ENCODE measurements around the gene CANX. TPM values are rescaled to one million over a fixed set of nuclear protein-coding genes. Genes with fewer than 3 reads are reported as not detected.
A peak's percentile ranks its signal among the peaks of the same experiment; 100 is the strongest.

CANX gene
- total and polyA plus RNA-seq, 3 donors from 2014 or later, result 296 to 462 (median 351) TPM

DNA sequence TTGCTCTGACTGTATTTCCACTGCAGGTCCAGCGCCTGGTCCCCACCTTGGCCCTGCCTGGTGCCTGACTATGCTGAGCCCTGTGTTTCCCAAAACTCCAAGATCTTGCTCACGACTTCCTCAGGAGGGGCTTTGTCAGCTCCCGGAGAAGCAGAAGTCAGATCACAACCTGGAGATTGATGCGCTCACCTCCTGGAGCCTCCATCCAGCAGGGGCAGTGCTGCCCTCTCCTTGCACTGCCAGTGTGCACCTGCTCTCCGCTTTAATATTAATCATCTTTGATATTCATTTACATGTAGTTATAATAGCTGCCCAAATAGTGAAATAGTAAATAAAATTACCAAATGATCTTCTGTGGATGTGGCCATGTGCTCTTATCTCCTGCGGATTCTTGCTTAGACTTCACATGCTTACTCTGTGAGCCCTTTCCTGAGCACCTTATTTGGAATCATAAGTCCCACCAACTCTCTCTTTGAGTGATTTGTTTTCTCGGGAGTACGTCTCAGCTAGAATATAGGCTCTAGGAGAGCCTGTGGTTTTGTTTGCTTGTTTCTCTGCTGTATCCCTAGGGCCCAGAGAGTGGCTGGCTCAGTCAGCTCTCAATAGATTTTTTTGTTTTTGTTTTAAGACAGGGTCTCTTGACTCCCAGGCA, 51.2 kb downstream of the CANX start:
- 65 to 84% methylated on average over 7 to 8 of the region's 8 CpGs for WGBS, 2 donors
- no peaks in the 10 kb centered on the region for H3K36me3 ChIP-seq (ENCODE audit: low read depth, missing control alignments)
- H3K9me3 ChIP-seq, result no peaks in the 10 kb centered on the region
- TF ChIP-seq, protein P1, sequence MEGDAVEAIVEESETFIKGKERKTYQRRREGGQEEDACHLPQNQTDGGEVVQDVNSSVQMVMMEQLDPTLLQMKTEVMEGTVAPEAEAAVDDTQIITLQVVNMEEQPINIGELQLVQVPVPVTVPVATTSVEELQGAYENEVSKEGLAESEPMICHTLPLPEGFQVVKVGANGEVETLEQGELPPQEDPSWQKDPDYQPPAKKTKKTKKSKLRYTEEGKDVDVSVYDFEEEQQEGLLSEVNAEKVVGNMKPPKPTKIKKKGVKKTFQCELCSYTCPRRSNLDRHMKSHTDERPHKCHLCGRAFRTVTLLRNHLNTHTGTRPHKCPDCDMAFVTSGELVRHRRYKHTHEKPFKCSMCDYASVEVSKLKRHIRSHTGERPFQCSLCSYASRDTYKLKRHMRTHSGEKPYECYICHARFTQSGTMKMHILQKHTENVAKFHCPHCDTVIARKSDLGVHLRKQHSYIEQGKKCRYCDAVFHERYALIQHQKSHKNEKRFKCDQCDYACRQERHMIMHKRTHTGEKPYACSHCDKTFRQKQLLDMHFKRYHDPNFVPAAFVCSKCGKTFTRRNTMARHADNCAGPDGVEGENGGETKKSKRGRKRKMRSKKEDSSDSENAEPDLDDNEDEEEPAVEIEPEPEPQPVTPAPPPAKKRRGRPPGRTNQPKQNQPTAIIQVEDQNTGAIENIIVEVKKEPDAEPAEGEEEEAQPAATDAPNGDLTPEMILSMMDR (IDR thresholded peaks at IDR 0.05), result no peak
- no peak for TF ChIP-seq POLR2A (IDR thresholded peaks at IDR 0.05)
- peaks cover 8% of the 10 kb centered on the region for H3K4me1 ChIP-seq
- intact Hi-C loops (cut with DNase I; ENCODE audit: low total_unique reads), result no loop called here
- no peak overlapping the region for H3K4me3 ChIP-seq
- H3K27me3 ChIP-seq, result no peaks in the 10 kb centered on the region
- no peak overlapping the region for H3K27ac ChIP-seq
- no peak for DNase-seq

DNA sequence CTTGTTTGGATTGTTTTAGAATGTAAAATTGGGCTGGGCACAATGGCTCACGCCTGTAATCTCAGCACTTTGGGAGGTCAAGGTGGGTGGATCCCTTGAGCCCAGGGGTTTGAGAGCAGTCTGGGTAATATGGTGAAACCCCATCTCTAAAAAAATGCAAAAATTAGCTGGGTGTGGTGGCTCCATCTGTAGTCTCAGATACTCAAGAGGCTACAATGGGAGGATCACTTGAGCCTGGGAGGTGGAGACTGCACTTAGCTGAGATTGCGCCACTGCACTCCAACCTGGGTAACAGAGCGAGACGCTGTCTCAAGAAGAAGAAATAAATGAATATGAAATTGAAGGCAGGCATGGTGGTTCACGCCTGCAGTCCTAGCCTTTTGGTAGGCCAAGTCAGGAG, 55.2 kb downstream of the CANX start:
- H3K27me3 ChIP-seq, result no peaks in the 10 kb centered on the region
- no peak overlapping the region for H3K4me3 ChIP-seq
- TF ChIP-seq, protein P1 (IDR thresholded peaks at IDR 0.05), result no peak
- TF ChIP-seq POLR2A (IDR thresholded peaks at IDR 0.05), result no peak
- intact Hi-C loops (cut with DNase I; ENCODE audit: low total_unique reads), result no loop called here
- H3K36me3 ChIP-seq (ENCODE audit: low read depth, missing control alignments), result no peaks in the 10 kb centered on the region
- peak overlapping the region in 1 of 2 donors; percentile 59 for H3K27ac ChIP-seq
- H3K4me1 ChIP-seq, result peaks cover 16% of the 10 kb centered on the region
- H3K9me3 ChIP-seq, result no peaks in the 10 kb centered on the region
- WGBS, 2 donors, result 89 to 92% methylated on average over 5 of the region's 5 CpGs
- DNase-seq, result no peak

DNA sequence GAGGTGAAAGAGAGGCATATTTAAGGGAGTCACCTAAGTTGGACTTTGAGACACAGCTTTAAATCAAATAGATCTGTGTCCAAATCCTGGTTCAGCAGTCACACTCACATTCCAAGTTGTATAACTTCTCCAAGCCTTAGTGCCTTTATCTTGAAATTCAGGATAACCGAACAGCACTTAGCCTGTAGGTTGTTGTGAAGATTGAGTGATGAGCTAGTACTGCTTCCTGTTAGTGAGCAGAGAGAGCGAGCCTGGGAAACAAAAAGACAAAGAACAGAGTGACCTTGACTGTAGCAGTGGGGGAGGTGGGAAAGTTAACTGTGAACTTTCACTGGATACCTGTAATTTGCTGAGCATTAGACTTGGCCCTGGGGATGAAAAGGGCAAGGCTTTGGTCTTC, 56.3 kb downstream of the CANX start:
- H3K27me3 ChIP-seq, result no peaks in the 10 kb centered on the region
- H3K9me3 ChIP-seq, result no peaks in the 10 kb centered on the region
- peak; percentile 42 for DNase-seq
- peaks cover 16% of the 10 kb centered on the region for H3K4me1 ChIP-seq
- H3K36me3 ChIP-seq (ENCODE audit: low read depth, missing control alignments), result no peaks in the 10 kb centered on the region
- WGBS, 2 donors, result 26 to 44% methylated on average over 2 of the region's 2 CpGs
- H3K27ac ChIP-seq, result peak overlapping the region in 1 of 2 donors; percentile 59
- H3K4me3 ChIP-seq, result no peak overlapping the region
- intact Hi-C loops (cut with DNase I; ENCODE audit: low total_unique reads), result no loop called here
- no peak for TF ChIP-seq POLR2A (IDR thresholded peaks at IDR 0.05)
- TF ChIP-seq, protein P1 (IDR thresholded peaks at IDR 0.05), result no peak

DNA sequence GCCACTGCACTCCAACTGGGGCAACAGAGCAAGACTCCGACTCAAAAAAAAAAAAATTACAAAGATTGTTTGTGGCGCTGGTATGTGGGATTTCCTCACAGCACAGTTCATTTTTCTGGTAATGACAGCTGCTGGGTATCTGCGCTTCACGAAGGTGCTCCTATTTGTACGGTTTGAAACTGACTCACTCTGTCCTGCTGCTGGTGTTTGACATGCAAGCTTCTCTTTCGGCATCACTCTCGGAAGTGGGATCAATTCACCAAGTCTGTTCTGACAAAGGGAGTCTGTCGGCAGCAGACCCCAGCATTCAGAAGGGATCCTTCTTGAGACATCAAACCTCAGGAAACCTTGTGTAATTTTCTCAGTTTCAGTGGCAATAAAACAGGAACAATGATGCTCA, 60.2 kb downstream of the CANX start:
- H3K27ac ChIP-seq, result no peak overlapping the region
- WGBS, 2 donors, result 85 to 91% methylated on average over 8 of the region's 8 CpGs
- TF ChIP-seq, protein P1 (IDR thresholded peaks at IDR 0.05), result no peak
- TF ChIP-seq POLR2A (IDR thresholded peaks at IDR 0.05), result no peak
- H3K4me1 ChIP-seq, result peaks cover 37% of the 10 kb centered on the region
- intact Hi-C loops (cut with DNase I; ENCODE audit: low total_unique reads), result no loop called here
- H3K9me3 ChIP-seq, result no peaks in the 10 kb centered on the region
- DNase-seq, result no peak
- no peaks in the 10 kb centered on the region for H3K36me3 ChIP-seq (ENCODE audit: low read depth, missing control alignments)
- H3K27me3 ChIP-seq, result no peaks in the 10 kb centered on the region
- no peak overlapping the region for H3K4me3 ChIP-seq

Data from testis (tissue), 3 donors.